Stimulated activated CD4-positive, alpha-beta T cell treated with anti-CD3 and anti-CD28 coated beads, Interleukin-15, amount 100 ng/mL, for 1 hour (primary cell): ENCODE data around the gene XPO5.
"Not testable (repeated sequence)": the region's sequence is repeated elsewhere in the genome, so short reads cannot be mapped to it uniquely, and the experiment has no call there.

ENCODE experiments used
- DNase-seq, 2 donors: peaks; one replicate each; pipeline ENCODE4 v3.0.0-alpha.2; 2020; ENCODE audit warnings: low read depth in 1 of 2, low spot score in 1 of 2

Gene XPO5

GRCh38 chr6:43498291-43498690, 77.5 kb downstream of the XPO5 start:
- DNase-seq, result not testable (repeated sequence)

- DNase-seq, result no peak
Measured at GRCh38 chr6:43497689-43498088, 78.1 kb downstream of the XPO5 start.

- DNase-seq, result no peak
Measured at GRCh38 chr6:43497129-43497396, 78.8 kb downstream of the XPO5 start.

- no peak for DNase-seq
Measured at GRCh38 chr6:43496370-43497128, 79.3 kb downstream of the XPO5 start.

- no peak for DNase-seq
Measured at GRCh38 chr6:43495409-43495941, 80.4 kb downstream of the XPO5 start.

- DNase-seq, result no peak
Measured at GRCh38 chr6:43494766-43495165, 81.1 kb downstream of the XPO5 start.

- no peak for DNase-seq
Measured at GRCh38 chr6:43494321-43494720, 81.5 kb downstream of the XPO5 start.

GRCh38 chr6:43493833-43494232, 82.0 kb downstream of the XPO5 start:
- DNase-seq, result no peak

- DNase-seq, result no peak
Measured at GRCh38 chr6:43493230-43493629, 82.6 kb downstream of the XPO5 start.

GRCh38 chr6:43492673-43493072, 83.2 kb downstream of the XPO5 start:
- DNase-seq, result no peak

- DNase-seq, result no peak
Measured at GRCh38 chr6:43491750-43492661, 83.8 kb downstream of the XPO5 start.

- DNase-seq, result no peak
Measured at GRCh38 chr6:43490523-43490939, 85.3 kb downstream of the XPO5 start.

GRCh38 chr6:43489277-43490072, 86.4 kb downstream of the XPO5 start:
- no peak for DNase-seq

- no peak for DNase-seq
Measured at GRCh38 chr6:43488667-43489276, 87.1 kb downstream of the XPO5 start.

- DNase-seq, result no peak
Measured at GRCh38 chr6:43481591-43482236, 94.1 kb downstream of the XPO5 start.

GRCh38 chr6:43481075-43481474, 94.8 kb downstream of the XPO5 start:
- DNase-seq, result no peak

GRCh38 chr6:43478008-43478372, 97.8 kb downstream of the XPO5 start:
- DNase-seq, result no peak

- DNase-seq, result peak; percentile 93 to 99
Measured at GRCh38 chr6:43477235-43478007, 98.4 kb downstream of the XPO5 start, which contains the start of gene TJAP1. Gene TJAP1 (plus strand): TSS chr6:43477570. CDS start chr6:43499002, 21,432 bp downstream.

- no peak for DNase-seq
Measured at GRCh38 chr6:43476746-43477145, 99.1 kb downstream of the XPO5 start.

- DNase-seq, result no peak
Measured at GRCh38 chr6:43475516-43475915, 100.3 kb downstream of the XPO5 start.
